AG04449 (cell line): ENCODE results near the gene SPATA7.

Experiments
- CTCF ChIA-PET: fragments of 350-600 bp; formaldehyde crosslinking; extraction: SDS; loops from one replicate; lab custom pipeline; 2021; ENCODE audit warnings: antibody characterized with exemption; lab: Yijun Ruan, JAX
- POLR2A ChIA-PET: fragments of 400-600, 350-600 bp; formaldehyde crosslinking; extraction: SDS; loops from one replicate; lab custom pipeline; 2020; ENCODE audit warnings: antibody characterized with exemption, inconsistent platforms; lab: Yijun Ruan, JAX
- DNase-seq: peaks from one replicate; pipeline ENCODE4 v3.0.0-alpha.2; 2010; ENCODE audit warnings: low read depth, low spot score
- H3K4me3 ChIP-seq: 2 replicates; pipeline ENCODE4 v1.5.1; 2011; ENCODE audit warnings: low read depth, mild to moderate bottlenecking, control low read depth, low read length
- TF ChIP-seq, protein P1 (sequence below): IDR thresholded peaks from one replicate; pipeline ENCODE4 v1.5.1; 2011; ENCODE audit warnings: mild to moderate bottlenecking, moderate library complexity, low read length, control low read depth, inconsistent platforms; ENCODE audit not compliant: insufficient read depth; ENCODE audit errors: missing control alignments

Gene SPATA7

DNA sequence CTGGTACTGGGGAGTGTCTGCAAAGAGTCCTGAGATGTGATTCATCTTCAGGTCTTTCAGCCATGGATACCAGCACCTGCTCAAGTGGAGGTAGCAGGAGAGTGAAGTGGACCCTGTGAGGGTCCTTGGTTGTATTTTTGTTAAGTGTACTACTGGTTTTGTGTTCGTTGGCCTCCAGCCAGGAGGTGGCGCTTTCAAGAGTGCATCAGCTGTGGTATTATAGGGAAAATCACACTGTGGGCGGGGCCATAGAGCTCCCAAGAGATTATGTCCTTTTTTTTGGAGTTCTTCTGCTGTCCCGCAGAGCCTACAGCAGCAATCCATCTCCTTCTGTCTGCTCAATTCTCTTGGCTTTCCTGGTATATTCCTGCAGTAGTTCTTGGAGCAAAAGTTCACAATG, 66.8 kb downstream of the SPATA7 start:
- DNase-seq = no peak
- ChIA-PET POLR2A (no interaction called here), CTCF (no interaction called here)
- TF ChIP-seq, protein P1, sequence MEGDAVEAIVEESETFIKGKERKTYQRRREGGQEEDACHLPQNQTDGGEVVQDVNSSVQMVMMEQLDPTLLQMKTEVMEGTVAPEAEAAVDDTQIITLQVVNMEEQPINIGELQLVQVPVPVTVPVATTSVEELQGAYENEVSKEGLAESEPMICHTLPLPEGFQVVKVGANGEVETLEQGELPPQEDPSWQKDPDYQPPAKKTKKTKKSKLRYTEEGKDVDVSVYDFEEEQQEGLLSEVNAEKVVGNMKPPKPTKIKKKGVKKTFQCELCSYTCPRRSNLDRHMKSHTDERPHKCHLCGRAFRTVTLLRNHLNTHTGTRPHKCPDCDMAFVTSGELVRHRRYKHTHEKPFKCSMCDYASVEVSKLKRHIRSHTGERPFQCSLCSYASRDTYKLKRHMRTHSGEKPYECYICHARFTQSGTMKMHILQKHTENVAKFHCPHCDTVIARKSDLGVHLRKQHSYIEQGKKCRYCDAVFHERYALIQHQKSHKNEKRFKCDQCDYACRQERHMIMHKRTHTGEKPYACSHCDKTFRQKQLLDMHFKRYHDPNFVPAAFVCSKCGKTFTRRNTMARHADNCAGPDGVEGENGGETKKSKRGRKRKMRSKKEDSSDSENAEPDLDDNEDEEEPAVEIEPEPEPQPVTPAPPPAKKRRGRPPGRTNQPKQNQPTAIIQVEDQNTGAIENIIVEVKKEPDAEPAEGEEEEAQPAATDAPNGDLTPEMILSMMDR = no peak
- H3K4me3 ChIP-seq = no peak overlapping the region

DNA sequence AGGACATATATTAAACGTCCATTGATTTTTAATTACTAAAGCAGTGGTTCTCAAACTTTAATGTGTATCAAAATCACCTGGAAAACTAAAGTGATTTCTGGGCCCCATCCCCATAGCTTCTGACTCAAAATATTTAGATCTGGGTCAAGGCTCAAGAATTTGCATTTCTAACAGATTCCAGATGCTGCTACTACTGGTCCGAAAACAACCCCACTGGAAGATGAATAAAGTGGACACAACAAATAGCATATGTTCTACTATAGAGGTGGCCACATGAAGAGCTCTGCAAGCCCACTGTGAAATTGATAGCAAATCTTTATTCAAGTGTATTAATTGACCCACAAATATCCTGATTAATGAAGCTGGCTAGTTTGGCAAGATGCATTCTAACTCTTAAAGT, 69.4 kb downstream of the SPATA7 start:
- TF ChIP-seq, protein P1 = no peak
- H3K4me3 ChIP-seq = no peak overlapping the region
- ChIA-PET POLR2A (no interaction called here), CTCF (interaction anchor here (0.8 to 3.2 kb wide), 2 partner anchors 10 to 38 kb away, joined by 3 to 14 read pairs; no protein-coding TSS in a partner anchor)
- no peak for DNase-seq

DNA sequence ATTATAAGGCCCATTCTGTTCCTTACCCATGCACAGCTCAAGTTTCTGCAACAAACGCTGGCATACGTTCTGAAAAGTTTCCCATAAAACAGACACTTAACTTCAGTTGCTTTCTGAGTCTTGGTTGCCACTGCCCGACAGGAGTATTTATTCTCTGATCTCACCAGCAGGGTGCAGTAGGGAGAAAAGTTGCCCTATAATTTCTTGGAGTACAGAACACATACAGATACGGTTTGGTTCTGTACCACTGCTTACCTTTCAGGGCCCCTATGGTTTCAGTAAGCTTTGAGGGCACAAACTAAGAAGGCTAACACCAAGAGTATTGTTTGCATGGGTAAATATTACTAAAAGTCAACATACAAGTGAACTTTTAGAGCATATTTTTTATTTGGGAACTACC, 77.9 kb downstream of the SPATA7 start:
- ChIA-PET CTCF (interaction anchor here (0.7 to 3.5 kb wide), 3 partner anchors 9 to 34 kb away, joined by 3 to 14 read pairs (median 3); no protein-coding TSS in a partner anchor), POLR2A (no interaction called here)
- no peak overlapping the region for H3K4me3 ChIP-seq
- TF ChIP-seq, protein P1 = no peak
- DNase-seq = no peak

DNA sequence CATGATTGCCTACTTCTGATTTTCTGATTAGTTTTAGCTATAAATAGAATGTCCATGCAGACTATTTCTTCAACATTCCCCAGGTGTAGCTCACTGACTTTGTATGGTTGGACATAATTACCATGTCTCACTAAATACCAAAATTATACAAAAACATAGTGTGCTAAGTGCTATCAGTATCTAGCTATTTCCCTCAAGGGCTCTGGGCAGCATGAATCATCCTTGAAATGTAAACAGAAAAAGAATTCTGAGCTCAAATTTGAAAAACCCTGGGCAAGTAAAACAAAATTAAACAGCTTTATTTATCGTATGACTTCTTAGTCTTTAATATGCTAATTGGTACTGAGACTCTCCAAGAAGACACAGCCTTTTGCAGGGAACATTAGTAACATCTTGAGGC, 82.9 kb downstream of the SPATA7 start:
- DNase-seq = peak; percentile 69
- ChIA-PET CTCF (interaction anchor here (0.8 to 1.1 kb wide), 3 partner anchors 9 to 25 kb away, joined by 3 to 5 read pairs (median 4); no protein-coding TSS in a partner anchor), POLR2A (no interaction called here)
- no peak overlapping the region for H3K4me3 ChIP-seq
- TF ChIP-seq, protein P1 = no peak

DNA sequence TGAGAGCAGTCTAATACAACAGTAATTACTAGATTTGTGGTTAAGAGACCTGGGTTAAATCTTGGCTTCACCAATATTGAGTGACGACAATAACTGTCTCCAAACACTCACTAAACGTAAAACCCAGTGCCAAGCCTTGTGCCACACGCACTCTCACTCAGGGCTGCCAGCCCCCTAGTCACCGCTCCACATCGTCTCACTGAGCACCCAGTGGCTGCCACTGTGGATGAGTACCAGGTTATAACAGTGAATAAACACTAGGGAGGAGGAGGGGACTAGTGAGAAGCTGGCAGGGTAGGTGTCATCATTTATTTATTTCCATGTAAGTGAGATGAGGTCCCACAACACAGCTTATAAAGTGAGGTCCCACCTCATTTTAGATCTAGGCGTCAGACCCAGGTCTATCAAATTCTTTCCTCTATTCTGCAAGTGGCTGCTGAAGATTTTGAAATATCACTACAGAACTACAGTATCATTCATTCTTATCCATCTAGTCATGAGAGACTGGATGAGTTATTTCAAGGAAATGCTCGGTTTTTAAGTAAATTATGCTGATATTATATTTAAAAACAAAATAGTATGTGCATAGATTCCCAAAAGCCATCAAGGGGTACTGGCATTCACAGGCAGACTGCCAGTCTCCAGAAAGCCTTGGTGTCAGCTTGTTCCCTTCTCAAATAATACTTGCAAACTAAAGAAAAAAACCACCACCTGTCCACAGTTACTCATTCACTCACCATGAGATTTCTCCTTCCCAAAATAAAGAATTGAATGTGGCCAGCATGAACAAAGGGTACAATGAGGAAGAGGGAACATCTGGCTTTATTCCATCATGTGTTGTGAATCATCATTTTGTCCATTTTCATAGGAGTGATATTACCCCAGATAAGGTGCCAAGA, 85.3 kb downstream of the SPATA7 start:
- H3K4me3 ChIP-seq = no peak overlapping the region
- ChIA-PET POLR2A (no interaction called here), CTCF (no interaction called here)
- TF ChIP-seq, protein P1 = no peak
- no peak for DNase-seq

DNA sequence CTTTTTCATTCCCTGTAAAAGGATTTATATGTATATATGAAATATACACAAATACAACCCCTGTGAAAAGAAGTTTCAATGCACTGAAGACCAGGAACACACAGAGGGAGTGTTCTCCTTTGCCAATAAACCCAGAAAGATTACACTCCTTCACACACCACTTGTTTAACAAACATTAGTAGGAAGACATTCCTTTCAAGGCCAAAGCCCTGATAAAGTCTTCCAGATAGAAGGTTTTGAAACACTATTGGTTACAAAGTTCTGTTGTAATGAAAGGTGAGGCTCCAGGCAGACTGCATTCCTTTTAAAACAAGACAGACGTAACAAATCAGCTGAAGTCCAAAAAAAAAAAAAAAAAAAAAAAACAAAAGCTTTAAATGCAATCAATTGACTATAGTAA, 88.3 kb downstream of the SPATA7 start:
- CTCF ChIA-PET = no interaction called here
- TF ChIP-seq, protein P1 = no peak

More for the DNA sequence above, 88.3 kb downstream of the SPATA7 start:
- no peak overlapping the region for H3K4me3 ChIP-seq
- POLR2A ChIA-PET = no interaction called here
- no peak for DNase-seq
